Pancreas (tissue), 10 donors: ENCODE data around the gene TNFRSF8. TPM values are rescaled to one million over a fixed set of nuclear protein-coding genes. Genes with fewer than 3 reads are reported as not detected.
A peak's percentile ranks its signal among the peaks of the same experiment; 100 is the strongest.

ENCODE experiments used
- ATAC-seq, 4 donors: fragments of 200-7000 bp; cut with Tn5 transposase; one replicate each; pipeline versions ENCODE4 v1.8.0 to v1.9.1; 2020; ENCODE audit warnings: mild to moderate bottlenecking in 4 of 4, moderate library complexity in 4 of 4
- DNase-seq, 6 donors: peaks; one replicate each; pipeline ENCODE4 v3.0.0-alpha.2; 2020
- FAIRE-seq: peaks from 2 replicates; lab custom pipeline; 2012; peaks lifted over from hg19 to GRCh38; lab: Jason Lieb, UNC
- H3K27ac ChIP-seq, 4 donors: fragments of 200-600 bp; sonication (generic); 1 replicate in 3 of 4; 2 replicates in 1 of 4; pipeline versions ENCODE4 v1.5.0 to v1.8.0; 2020
- H3K27me3 ChIP-seq, 4 donors: fragments of 200-600 bp; one replicate each; pipeline ENCODE4 v1.8.0; 2021
- H3K36me3 ChIP-seq, 3 donors: fragments of 200-600 bp; sonication (generic) in 1 of 3; one replicate each; pipeline versions ENCODE4 v1.5.0 to v1.8.0; 2020 to 2021
- H3K4me1 ChIP-seq, 3 donors: fragments of 200-600 bp; one replicate each; pipeline ENCODE4 v1.8.0; 2021
- H3K4me3 ChIP-seq, 4 donors: fragments of 200-600 bp; sonication (generic) in 2 of 4; one replicate each; pipeline versions ENCODE4 v1.5.0 to v1.8.0; 2020 to 2021
- H3K9me3 ChIP-seq, 4 donors: fragments of 200-600 bp; one replicate each; pipeline ENCODE4 v1.8.0; 2021
- CTCF ChIP-seq, 4 donors: fragments of 200-600 bp; sonication (generic) in 3 of 4; IDR thresholded peaks; one replicate each; pipeline versions ENCODE4 v1.5.0 to v1.8.0; 2021; ENCODE audit warnings: antibody characterized with exemption in 4 of 4
- WGBS, 2 donors: extraction: QIAGEN DNeasy Blood & Tissue Kit; methylation state at CpG; one replicate each; pipeline ENCODE4 v1.1.7; 2013; 5-methylcytosine and 5-hydroxymethylcytosine counted together
- intact Hi-C, 3 donors: fragments of 100-400 bp; cut with DNase I; formaldehyde crosslinking; loops; one replicate each; pipeline versions ENCODE4 v1.11.1 to v1.14.2; 2022
- polyA plus RNA-seq, 2 donors: library from polyadenylated mRNA; stranded (reverse); fragments of 200-250 nt; gene quantifications; one replicate each; pipeline ENCODE4 v1.2.3, GENCODE V29; 2013
- total RNA-seq, 6 donors: library from RNA; stranded (reverse); fragmentation: NEBNext Ultra II Directional in 4 of 6; extraction: Animal tissue kit (Norgen Biotek cat#: 25700) in 4 of 6; gene quantifications; one replicate each; pipeline versions ENCODE4 v1.2.1 to v1.2.4, GENCODE V29; 2021 to 2023
- donor health status: healthy with polysubstance abuse.
- donor health status: DM: no; HTN: no; CAD: no; lungs with moderate emphysema.
- donor health status: DM: no; HTN: no; CAD: no.
- donor health status: control.
- donor health status: control.
- donor health status: Bipolar disorder and iron deficiency.
- donor health status: DM: yes; HTN: yes; CAD: no.
- donor health status: DM: no; HTN: no; CAD: no.
- donor health status: DM: no; HTN: no; CAD: no.
- donor health status: DM: yes; HTN: yes; CAD: no.

TNFRSF8 gene
- total and polyA plus RNA-seq, 8 donors, result 0.08 to 0.72 (median 0.25) TPM; not detected in 1

DNA sequence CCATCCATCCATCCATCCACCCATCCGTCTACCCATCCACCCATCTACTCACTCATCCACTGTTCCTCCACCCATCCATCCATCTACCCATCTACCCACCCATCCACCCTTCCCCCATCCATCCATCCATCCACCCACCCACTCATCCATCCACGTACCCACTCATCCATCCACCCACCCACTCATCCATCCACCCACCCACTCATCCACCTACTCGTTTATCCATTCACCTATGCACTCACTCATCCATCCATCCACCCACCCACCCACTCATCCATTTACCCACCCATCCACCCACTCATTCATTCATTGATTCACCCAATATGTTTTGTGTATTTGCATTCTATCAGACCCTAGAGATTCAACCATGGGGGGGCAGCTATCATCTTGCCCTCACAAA is 27.2 kb downstream of the TNFRSF8 start:
- intact Hi-C loops, result no loop called here

GRCh38 chr1:12091191-12091590 is 28.1 kb downstream of the TNFRSF8 start:
- H3K4me3 ChIP-seq, result no peak overlapping the region
- TF ChIP-seq CTCF (IDR thresholded peaks at IDR 0.05), result no peak
- DNase-seq (no peak), ATAC-seq (no peak), FAIRE-seq (no peak)
- H3K4me1 ChIP-seq, result no peaks in the 10 kb centered on the region
- intact Hi-C loops, result no loop called here
- H3K36me3 ChIP-seq, result no peaks in the 10 kb centered on the region
- 71 to 78% methylated on average over 1 of the region's 1 CpG for WGBS, 2 donors
- no peaks in the 10 kb centered on the region for H3K9me3 ChIP-seq
- no peaks in the 10 kb centered on the region for H3K27me3 ChIP-seq
- H3K27ac ChIP-seq, result no peak overlapping the region

More for the DNA sequence above, 27.2 kb downstream of the TNFRSF8 start:
- DNase-seq (no peak), ATAC-seq (no peak), FAIRE-seq (no peak)
- Histone ChIP-seq H3K36me3 (no peaks in the 10 kb centered on the region), H3K27me3 (no peaks in the 10 kb centered on the region), H3K4me3 (no peak overlapping the region), H3K27ac (no peak overlapping the region), H3K4me1 (no peaks in the 10 kb centered on the region), H3K9me3 (no peaks in the 10 kb centered on the region)
- no peak for TF ChIP-seq CTCF (IDR thresholded peaks at IDR 0.05)
- 61 to 75% methylated on average over 3 of the region's 3 CpGs for WGBS, 2 donors

GRCh38 chr1:12094180-12094579 is 31.1 kb downstream of the TNFRSF8 start:
- no peak for TF ChIP-seq CTCF (IDR thresholded peaks at IDR 0.05)
- no peak for ATAC-seq
- H3K36me3 ChIP-seq, result no peaks in the 10 kb centered on the region
- intact Hi-C loops, result no loop called here
- no peaks in the 10 kb centered on the region for H3K27me3 ChIP-seq
- no peaks in the 10 kb centered on the region for H3K9me3 ChIP-seq
- H3K4me1 ChIP-seq, result no peaks in the 10 kb centered on the region
- FAIRE-seq, result no peak
- H3K4me3 ChIP-seq, result no peak overlapping the region
- 72 to 84% methylated on average over 3 of the region's 3 CpGs for WGBS, 2 donors
- peak in 1 of 6 donors; percentile 7 for DNase-seq
- H3K27ac ChIP-seq, result no peak overlapping the region

- WGBS, 2 donors, result 75 to 82% methylated on average over 10 of the region's 10 CpGs
- no peak overlapping the region for H3K27ac ChIP-seq
- H3K27me3 ChIP-seq, result no peaks in the 10 kb centered on the region
- no peaks in the 10 kb centered on the region for H3K36me3 ChIP-seq
- FAIRE-seq (no peak), DNase-seq (no peak), ATAC-seq (no peak)
- H3K4me1 ChIP-seq, result no peaks in the 10 kb centered on the region
- H3K4me3 ChIP-seq, result no peak overlapping the region
- no peaks in the 10 kb centered on the region for H3K9me3 ChIP-seq
- TF ChIP-seq CTCF (IDR thresholded peaks at IDR 0.05), result no peak
- intact Hi-C loops, result no loop called here
These were observed 32.6 kb downstream of the TNFRSF8 start for GRCh38 chr1:12095452-12096263.

DNA sequence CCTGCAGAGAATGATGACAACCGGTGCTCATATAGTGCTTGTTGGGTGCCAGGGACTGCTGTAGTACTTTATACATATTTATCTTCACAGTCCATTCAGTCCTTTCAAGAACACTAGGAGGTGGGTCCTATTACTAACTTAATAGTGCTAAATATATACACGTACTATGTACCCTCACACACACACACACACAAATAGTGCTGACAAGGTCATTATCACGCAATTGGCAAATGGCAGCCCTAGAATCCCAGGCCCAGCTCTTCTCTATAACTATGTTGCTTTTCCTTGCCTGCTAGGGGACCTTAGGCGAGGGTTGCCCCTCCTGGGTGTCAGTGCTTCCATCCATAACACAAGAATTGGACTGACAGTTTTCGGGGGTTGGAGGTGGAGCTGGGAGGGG is 33.5 kb downstream of the TNFRSF8 start:
- FAIRE-seq (no peak), DNase-seq (no peak), ATAC-seq (no peak)
- 82 to 84% methylated on average over 5 of the region's 5 CpGs for WGBS, 2 donors
- no peak overlapping the region for H3K27ac ChIP-seq
- H3K36me3 ChIP-seq, result no peaks in the 10 kb centered on the region
- no peak for TF ChIP-seq CTCF (IDR thresholded peaks at IDR 0.05)
- intact Hi-C loops, result no loop called here
- H3K9me3 ChIP-seq, result no peaks in the 10 kb centered on the region
- no peaks in the 10 kb centered on the region for H3K27me3 ChIP-seq
- no peak overlapping the region for H3K4me3 ChIP-seq
- no peaks in the 10 kb centered on the region for H3K4me1 ChIP-seq
